Measurements from ENCODE around the gene KLF7.

KLF7 gene

DNA sequence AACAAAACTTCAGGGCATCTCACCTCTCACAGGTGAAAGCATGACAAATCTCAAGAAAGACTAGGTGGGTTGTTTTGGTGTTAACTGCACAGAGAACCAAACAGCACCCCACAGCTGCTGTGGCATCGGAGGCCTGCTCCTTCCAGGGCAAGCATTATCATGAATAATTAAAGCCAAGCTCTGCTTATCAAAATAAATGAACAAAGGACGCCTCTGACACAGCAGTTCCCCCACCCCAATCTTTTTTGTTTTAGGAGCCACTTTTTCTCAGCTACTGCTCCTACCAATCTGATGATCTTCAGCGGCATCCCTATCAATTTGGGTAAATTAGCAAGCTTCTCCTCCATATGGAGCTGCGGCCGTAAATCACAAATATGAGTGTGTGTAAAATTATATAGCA lies 58.6 kb downstream of the KLF7 start:
- FAIRE-seq (no peak), DNase-seq (ENCODE audit: extremely low spot score, insufficient read length, low read depth) (no peak)

DNA sequence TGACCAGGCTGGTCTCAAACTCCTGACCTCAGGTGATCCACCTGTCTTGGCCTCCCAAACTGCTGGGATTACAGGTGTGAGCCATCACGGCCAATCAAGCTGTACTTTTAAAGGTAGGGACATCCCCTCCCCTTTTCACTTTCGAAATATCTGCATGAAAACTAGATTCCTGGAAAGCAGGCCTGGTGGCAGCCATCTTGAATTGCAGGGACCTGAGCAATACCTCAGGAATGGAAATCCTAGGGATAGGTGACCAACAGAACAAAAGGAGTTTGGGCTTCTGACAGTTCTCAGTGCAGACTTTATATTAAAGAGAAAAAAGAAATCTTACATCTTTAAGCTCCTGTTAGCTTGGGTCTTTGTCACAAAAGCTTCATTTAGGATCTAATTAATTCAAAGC lies 62.6 kb downstream of the KLF7 start:
- FAIRE-seq: no peak
- no peak for DNase-seq (ENCODE audit: extremely low spot score, insufficient read length, low read depth)

DNA sequence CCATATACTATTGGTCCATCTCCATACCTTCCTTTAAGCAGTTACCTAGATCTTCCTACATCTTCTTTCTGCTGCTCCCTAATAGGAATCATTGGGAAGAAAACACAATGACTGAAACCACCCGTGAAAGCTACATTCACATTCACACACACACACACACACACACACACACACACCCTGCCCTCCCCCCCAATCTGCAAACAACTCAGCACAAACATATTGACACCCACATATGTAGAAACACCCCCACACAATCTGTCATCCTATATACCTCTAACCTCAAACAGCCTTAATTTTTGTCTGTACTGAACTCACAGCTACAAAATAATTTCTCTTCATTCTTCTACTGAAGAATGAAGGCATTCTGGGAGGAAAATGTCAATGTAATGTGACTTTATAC lies 63.8 kb downstream of the KLF7 start:
- no peak for FAIRE-seq
- DNase-seq (ENCODE audit: extremely low spot score, insufficient read length, low read depth): no peak

DNA sequence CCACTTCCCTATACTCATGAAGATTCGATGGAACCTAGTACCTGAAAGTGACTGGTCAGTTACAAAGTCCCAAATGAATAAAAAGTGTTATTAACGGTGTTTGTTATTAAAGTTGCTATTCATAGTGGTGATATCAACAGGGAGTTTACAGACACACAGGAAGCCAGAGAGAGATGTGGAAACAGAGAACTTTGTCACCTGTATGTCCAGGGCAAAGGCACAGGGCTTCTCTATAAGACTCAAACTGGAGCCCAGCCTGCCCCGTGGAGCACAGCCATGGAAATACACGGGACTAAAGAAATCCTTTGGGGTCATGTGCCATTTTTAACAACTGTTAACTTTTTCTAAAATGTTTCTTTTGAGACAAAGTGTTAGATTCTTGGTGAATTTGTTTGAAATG lies 68.5 kb downstream of the KLF7 start:
- FAIRE-seq: no peak
- no peak for DNase-seq (ENCODE audit: extremely low spot score, insufficient read length, low read depth)

DNA sequence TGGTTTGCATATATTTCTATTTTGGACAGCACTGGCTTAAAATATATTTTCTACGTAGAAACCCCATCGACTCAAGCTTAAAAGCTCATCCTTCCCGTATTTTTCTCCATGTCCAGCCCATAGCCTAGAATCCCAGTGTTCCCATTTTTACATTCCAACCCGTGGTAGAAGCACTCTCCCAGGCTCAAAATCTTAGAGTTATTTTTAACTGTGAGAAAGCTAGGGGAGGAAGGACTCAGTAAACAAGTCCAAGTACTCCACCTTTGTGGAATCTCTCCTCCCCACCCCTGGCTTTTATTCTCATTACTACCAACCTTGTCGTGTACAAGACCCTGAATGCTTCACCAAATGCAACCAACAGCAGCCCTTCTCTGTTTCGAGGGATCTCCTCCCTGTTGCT lies 69.8 kb downstream of the KLF7 start:
- FAIRE-seq: no peak

DNA sequence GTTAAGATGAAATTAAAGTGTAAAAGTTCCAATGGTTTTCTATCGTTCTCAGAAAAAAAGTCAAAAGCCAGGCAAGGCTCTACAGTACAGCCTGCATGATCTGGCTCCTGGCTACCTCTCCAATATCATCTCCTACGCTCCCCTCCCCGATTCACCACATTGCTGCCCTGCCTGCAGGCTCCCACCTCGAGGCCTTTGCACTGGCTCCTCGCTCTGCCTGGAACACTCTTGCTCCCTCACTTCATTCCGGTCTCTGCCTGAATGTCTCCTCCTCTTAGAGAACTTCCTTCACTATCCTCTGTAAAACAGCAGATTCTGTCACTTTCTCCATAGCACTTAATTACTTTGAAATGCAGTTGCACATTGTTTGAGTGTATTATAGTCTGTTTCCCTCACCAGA lies 72.5 kb downstream of the KLF7 start:
- FAIRE-seq: no peak
- no peak for DNase-seq (ENCODE audit: extremely low spot score, insufficient read length, low read depth)

More for the DNA sequence above, 69.8 kb downstream of the KLF7 start:
- DNase-seq (ENCODE audit: extremely low spot score, insufficient read length, low read depth): no peak

DNA sequence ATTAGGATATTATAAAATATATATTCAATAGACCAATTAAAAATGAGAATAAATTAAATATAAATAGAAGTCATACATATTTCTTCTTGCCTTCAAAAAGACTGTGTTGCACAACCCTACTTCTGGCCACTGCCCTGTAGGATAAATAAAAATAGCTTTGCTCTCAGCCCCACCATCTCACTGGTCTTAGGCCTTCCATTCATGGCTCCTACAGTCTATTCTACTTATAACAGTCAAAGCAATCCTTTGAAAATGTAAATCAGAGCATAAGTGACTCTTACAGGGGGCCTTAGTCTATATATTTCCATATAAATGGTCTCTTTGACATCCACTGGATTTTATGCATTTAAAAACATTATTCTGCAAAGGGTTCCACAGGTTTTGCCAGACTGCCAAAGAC lies 72.9 kb downstream of the KLF7 start:
- DNase-seq (ENCODE audit: extremely low spot score, insufficient read length, low read depth) (no peak), FAIRE-seq (no peak)

DNA sequence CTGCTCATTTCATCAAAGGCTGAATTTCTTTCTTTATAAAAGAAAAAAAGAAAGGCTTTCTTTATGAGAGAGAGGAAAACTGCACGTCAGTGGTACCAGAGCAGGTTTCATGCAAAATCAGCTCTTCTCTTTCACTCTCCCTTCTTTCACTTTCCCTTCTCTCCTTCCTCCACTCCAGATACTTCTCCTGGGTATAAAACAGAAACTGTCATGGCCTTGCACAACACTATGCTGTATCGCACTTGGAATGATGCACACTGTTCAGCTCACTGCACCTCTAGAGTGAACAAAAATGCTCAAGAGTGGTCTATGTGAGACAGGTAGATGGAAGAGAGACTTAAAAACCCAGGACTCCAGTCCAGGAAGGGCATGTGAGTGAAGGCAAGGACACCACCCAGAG lies 73.8 kb downstream of the KLF7 start:
- DNase-seq (ENCODE audit: extremely low spot score, insufficient read length, low read depth): no peak
- no peak for FAIRE-seq

GRCh38 chr2:207091176-207091575 lies 74.6 kb downstream of the KLF7 start:
- FAIRE-seq: no peak
- no peak for DNase-seq (ENCODE audit: extremely low spot score, insufficient read length, low read depth)

- FAIRE-seq (no peak), DNase-seq (ENCODE audit: extremely low spot score, insufficient read length, low read depth) (no peak)
Measured at GRCh38 chr2:207090389-207090788, 75.4 kb downstream of the KLF7 start.

DNA sequence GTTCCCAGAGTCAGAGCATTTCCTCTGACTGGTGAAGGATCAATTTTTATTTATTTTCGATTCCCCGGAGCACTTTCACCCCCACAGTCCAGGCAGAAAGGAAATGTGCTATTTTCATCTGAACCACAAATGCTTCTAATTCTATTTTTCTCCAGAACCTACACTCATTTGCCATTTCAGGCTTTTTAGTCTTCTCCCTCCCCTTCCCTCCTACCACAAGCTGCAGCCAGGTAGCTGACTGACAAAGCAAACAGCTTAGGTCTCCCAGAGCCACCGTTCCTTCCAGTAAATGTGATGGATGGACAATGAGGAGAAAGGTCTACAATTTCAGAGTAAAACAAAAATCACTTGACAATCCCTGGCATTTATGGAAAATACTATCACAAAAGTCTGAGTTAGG lies 76.9 kb downstream of the KLF7 start:
- DNase-seq (ENCODE audit: extremely low spot score, insufficient read length, low read depth) (no peak), FAIRE-seq (no peak)

DNA sequence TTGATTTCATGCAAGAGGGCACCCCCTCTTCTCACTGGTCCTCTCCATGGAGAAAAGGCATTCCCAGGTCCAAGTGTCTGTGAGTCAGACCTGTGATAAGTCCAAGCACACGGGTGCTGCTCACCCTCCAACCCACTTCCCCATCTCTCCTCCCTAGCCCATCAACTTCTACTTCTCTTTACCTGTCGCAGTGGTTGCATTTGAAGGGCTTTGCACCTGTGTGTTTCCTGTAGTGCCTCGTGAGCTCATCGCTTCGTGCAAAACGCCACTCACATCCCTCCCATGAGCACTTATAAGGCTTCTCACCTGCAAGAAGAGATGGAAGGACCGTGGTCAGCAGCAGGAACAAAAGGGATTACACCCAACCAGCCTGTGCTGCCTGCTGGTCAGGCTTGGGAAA lies 77.5 kb downstream of the KLF7 start:
- no peak for FAIRE-seq
- no peak for DNase-seq (ENCODE audit: extremely low spot score, insufficient read length, low read depth)

DNA sequence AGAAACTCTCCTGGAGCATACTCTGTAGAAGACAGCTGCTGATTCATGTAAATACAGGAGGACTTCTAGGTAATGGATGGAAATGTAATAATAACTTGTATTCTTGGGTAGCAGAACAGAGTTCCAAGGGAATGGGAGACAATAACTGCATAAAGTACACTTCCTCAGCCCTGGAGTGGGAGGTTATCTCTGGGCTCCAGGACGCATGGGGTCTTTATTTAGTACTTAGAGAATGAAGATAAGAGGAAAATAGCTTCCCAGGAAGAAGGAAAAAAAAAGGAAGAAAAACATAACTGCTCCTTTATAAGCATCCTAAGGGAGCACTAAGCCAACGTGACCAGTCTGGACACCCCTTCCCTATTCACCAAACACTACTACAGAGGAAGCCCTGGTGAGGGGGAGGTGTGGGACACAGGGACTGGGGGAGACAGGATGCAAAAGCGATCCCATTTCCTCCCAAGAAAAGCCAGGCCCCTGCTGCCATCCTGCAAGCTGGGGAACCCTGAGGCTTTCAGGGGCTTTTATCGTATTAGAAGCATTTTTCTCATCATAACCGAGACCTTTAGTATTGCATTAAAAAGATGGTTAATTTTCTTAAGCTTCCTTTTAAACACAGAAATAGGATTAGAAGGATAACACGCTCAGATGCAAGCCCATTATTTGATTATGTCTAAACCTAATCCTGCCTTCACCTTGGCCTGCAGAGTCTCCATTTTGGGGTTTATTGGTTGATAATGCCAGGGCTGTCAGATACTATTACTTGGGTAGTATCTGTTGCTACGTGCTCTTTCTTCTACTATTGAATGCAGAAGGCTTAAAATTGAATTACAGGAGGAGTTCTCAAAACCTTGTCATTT lies 78.5 kb downstream of the KLF7 start:
- DNase-seq (ENCODE audit: extremely low spot score, insufficient read length, low read depth) (no peak), FAIRE-seq (no peak)

DNA sequence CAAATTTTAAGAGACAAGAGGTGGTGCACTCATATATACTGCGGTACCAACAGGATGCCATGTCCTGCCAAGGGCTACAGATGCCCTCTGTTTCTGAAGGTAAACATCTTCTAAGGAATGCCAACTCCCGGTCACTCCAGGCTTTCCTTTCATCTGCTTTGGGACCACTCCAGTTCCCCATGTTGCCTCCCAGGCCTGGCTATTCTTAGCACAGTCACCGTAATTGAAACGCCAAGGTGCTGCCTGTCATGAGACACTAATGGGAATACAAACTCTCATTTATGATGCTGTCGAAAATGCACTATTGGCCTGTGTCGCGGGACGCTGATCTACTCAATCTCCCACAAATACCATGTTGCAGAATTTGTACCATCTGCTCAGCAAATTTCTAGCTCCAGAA lies 79.6 kb downstream of the KLF7 start:
- no peak for DNase-seq (ENCODE audit: extremely low spot score, insufficient read length, low read depth)
- no peak for FAIRE-seq

- DNase-seq (ENCODE audit: extremely low spot score, insufficient read length, low read depth): no peak
- no peak for FAIRE-seq
Measured at GRCh38 chr2:207085110-207085509, 80.6 kb downstream of the KLF7 start.

DNA sequence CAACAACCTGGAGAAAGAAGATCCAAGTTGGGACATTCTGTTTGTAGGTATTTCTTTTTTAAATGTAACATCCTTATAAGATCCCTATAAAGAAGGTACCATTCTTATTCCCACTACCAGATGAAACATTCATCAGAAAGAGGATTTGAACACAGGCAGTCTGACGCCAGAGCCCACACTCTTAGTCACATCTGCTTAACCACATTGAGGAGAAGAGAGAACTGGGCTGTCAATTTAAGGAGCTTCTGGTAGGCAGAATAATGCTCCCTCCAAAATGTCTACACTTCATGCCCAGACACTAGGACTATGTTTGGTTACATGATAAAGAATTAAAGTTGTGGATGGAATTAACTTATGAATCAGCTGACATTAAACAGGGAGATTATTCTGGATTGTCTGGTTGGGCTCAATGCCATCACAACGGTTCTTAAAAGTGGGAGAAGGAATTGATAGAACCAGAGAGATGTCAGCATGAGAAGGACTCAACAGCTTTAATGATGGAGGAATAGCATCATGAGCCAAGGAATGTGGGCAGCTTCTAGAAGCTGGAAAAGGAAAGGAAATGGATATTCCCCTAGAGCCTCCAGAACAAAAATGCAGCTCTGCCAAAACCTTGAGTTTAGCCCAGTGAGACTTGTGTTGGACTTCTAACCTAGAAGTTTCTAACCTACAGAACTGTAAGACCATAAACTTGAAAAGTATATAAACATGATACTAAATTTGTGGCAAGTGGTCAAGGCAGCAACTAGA lies 82.2 kb downstream of the KLF7 start:
- FAIRE-seq (no peak), DNase-seq (ENCODE audit: extremely low spot score, insufficient read length, low read depth) (no peak)

DNA sequence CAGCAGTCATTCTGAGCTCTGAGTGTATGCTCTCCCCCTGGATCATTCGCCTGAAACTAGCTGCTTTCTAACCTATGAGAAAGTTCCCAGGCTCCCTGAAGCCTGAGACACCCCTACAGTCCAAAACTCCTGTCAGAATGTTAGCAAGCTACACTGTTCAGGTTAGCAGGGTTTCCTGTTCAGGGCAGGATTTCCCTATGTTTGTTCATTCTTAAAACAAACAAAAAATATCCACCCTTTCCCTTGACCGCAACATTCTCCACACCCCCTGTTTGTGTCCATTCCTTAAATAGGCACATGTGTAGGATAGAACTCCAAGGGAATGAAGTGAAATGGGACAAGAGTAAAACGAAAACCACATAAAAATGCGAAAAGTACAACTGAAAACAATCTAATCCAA lies 83.1 kb downstream of the KLF7 start:
- FAIRE-seq: no peak

DNA sequence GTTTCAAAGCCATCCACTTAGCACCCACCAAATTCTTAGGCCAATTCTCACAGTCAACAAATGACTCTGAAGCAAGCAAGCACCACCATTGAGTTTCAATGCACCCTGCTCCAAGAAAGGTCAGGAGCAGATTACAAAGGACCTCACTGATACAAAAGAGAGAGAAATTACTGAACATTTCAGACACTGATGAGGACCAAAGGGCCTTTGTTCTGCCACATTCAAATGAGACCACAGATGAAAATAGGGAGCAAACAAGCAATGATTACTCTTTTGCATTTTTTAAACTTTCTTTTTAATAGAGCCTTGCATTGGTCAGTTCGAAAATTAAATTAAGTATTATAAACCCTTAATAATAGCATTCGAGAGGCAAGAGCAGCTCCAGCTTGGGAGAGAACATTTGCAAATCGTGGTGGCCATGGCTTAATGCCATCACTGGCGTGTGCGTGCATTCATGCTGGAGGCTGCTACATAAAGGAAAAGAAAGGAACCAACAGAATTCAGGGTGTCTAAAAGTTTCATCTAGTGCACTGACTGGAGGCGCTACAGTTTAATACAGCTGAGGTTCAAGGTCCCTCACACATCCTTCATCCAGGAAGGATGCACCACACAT lies 87.5 kb downstream of the KLF7 start:
- FAIRE-seq (no peak), DNase-seq (ENCODE audit: extremely low spot score, insufficient read length, low read depth) (no peak)

More for the DNA sequence above, 83.1 kb downstream of the KLF7 start:
- no peak for DNase-seq (ENCODE audit: extremely low spot score, insufficient read length, low read depth)

DNA sequence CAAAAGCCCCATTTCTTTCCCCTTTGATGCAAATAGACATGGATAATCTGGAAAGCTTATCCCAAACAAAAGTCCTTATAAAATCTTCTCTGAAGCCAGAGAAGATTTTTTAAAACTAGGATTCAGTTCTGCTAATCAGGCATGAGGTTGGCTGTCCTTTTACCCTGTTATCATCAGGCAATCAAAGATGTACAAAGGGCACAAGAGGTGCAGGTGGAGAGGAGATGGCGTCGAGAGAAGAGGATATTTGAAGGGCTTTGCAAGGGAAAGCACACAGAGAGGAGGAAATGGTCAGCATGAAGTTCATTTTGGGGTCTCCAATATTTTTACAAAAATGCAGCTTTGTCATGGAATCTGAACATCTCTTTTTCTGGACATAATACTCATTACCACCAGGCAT lies 88.5 kb downstream of the KLF7 start:
- no peak for FAIRE-seq
- no peak for DNase-seq (ENCODE audit: extremely low spot score, insufficient read length, low read depth)

DNA sequence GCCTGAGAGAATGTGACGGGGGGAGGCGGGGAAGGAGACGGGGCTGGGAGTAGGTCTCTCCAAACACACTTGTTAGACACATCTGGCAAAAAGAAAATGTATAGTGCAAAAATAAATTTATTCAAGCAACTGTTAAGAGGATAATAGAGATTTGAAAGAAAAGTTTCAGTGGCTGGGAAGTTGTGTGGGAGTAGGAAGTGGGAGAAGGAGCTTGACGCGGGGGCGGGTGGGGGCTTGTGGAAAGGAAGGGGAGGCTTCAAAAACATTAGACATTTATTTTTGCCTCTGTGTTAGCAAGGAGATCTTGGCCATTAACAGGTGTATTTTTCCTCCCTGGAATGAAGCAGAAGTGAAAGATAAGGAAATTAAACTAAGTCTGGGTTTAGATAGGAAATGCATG lies 90.3 kb downstream of the KLF7 start:
- DNase-seq (ENCODE audit: extremely low spot score, insufficient read length, low read depth) (no peak), FAIRE-seq (no peak)

All from GM18507 (cell line).